RWPE2 (cell line): ENCODE measurements around the gene UBR1.
"Not testable (repeated sequence)": the region's sequence is repeated elsewhere in the genome, so short reads cannot be mapped to it uniquely, and the experiment has no call there.

Source experiments
- ATAC-seq: fragments of 200-7000 bp; cut with Tn5 transposase; 3 replicates; pipeline ENCODE4 v1.9.1; 2021; ENCODE audit warnings: low read depth
- DNase-seq: peaks from one replicate; pipeline ENCODE4 v3.0.0-alpha.2; 2020; ENCODE audit warnings: low spot score
- H3K27ac ChIP-seq: fragments of 450-650 bp; 2 replicates; pipeline ENCODE4 v1.5.1; 2017; ENCODE audit warnings: mild to moderate bottlenecking; ENCODE audit not compliant: poor library complexity, severe bottlenecking
- H3K27me3 ChIP-seq: fragments of 250-450 bp; sonication (Bioruptor Pico); 2 replicates; pipeline ENCODE4 v1.5.1; 2021; ENCODE audit warnings: mild to moderate bottlenecking, moderate library complexity; ENCODE audit not compliant: insufficient read depth, poor library complexity, severe bottlenecking
- H3K36me3 ChIP-seq: fragments of 250-450 bp; sonication (Bioruptor Pico); 2 replicates; pipeline ENCODE4 v1.5.1; 2020; ENCODE audit warnings: low read depth, mild to moderate bottlenecking, moderate library complexity
- H3K4me1 ChIP-seq: fragments of 250-450 bp; sonication (Bioruptor Pico); 2 replicates; pipeline ENCODE4 v1.5.1; 2021; ENCODE audit warnings: mild to moderate bottlenecking, moderate library complexity; ENCODE audit not compliant: insufficient read depth, poor library complexity, severe bottlenecking
- H3K4me3 ChIP-seq: fragments of 250-450 bp; sonication (Bioruptor Pico); 2 replicates; pipeline ENCODE4 v1.5.1; 2021; ENCODE audit warnings: mild to moderate bottlenecking, moderate library complexity; ENCODE audit not compliant: severe bottlenecking
- H3K9me3 ChIP-seq: fragments of 250-450 bp; sonication (Bioruptor Pico); 2 replicates; pipeline ENCODE4 v1.5.1; 2021; ENCODE audit warnings: mild to moderate bottlenecking, moderate library complexity; ENCODE audit not compliant: severe bottlenecking
- TF ChIP-seq, protein P1 (sequence below): fragments of 450-650 bp; IDR thresholded peaks from one replicate; pipeline ENCODE4 v1.5.1; 2017; ENCODE audit warnings: mild to moderate bottlenecking, moderate library complexity; ENCODE audit not compliant: poor library complexity, severe bottlenecking

The UBR1 gene

DNA sequence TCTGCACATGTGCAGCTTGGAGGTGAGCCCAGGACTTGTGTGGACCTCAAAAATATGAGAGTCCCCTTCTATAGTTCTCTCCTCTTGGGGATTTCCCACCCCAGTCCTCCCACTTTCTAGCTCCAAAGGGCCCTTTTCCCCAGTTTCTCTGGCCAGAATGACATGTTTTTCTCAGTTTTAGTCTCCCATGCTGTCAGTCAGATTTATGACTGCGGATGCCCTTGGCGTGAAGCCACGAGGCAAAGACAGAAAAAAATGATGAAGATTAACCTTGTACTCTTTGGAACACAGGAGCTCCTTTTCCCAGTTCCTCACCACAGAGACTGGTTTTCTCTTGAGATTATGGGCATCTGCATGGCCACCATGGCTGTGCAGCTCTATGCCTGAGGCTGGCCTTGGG is 113.2 kb downstream of the UBR1 start:
- H3K36me3 ChIP-seq = peaks cover 59% of the 10 kb centered on the region
- no peaks in the 10 kb centered on the region for H3K9me3 ChIP-seq
- no peaks in the 10 kb centered on the region for H3K27me3 ChIP-seq
- TF ChIP-seq, protein P1, sequence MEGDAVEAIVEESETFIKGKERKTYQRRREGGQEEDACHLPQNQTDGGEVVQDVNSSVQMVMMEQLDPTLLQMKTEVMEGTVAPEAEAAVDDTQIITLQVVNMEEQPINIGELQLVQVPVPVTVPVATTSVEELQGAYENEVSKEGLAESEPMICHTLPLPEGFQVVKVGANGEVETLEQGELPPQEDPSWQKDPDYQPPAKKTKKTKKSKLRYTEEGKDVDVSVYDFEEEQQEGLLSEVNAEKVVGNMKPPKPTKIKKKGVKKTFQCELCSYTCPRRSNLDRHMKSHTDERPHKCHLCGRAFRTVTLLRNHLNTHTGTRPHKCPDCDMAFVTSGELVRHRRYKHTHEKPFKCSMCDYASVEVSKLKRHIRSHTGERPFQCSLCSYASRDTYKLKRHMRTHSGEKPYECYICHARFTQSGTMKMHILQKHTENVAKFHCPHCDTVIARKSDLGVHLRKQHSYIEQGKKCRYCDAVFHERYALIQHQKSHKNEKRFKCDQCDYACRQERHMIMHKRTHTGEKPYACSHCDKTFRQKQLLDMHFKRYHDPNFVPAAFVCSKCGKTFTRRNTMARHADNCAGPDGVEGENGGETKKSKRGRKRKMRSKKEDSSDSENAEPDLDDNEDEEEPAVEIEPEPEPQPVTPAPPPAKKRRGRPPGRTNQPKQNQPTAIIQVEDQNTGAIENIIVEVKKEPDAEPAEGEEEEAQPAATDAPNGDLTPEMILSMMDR = no peak
- peaks cover 5% of the 10 kb centered on the region for H3K4me1 ChIP-seq
- no peak for ATAC-seq
- H3K4me3 ChIP-seq = no peak overlapping the region
- no peak overlapping the region for H3K27ac ChIP-seq
- DNase-seq = no peak

DNA sequence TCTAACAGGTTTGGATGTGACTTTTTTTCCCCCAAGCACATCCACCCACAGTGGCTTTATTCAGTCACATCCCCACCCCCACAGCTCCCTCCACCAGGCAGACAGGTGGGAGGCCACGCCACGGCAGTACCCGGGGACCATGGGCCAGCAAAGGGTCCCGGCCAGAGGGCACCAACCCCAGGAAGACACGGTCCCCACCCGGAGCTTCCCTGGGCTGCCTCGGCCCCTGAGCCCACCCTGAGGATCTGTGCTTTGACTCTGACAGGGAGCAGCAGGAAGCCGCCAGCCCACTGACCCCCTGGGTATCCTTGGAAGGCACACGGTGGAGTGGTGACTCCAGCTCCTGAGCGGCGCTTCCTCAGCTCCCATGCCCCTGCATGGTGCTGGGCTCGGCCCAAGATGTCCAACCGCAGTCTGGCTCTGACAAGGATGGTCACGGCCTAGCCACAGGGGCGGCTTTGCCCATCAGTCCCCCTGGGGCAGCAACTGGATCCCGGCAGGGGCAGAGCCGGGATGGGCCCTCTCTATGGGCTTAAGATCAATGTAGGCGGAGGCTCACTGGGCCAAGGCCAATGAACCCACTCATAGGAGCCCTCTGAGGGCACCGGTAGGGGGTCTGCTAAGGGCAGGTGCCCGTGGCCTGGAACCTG is 119.0 kb downstream of the UBR1 start:
- Histone ChIP-seq H3K36me3 (peaks cover 61% of the 10 kb centered on the region), H3K27me3 (no peaks in the 10 kb centered on the region), H3K4me3 (no peak overlapping the region), H3K9me3 (no peaks in the 10 kb centered on the region), H3K27ac (no peak overlapping the region), H3K4me1 (no peaks in the 10 kb centered on the region)
- TF ChIP-seq, protein P1 = no peak
- DNase-seq (no peak), ATAC-seq (no peak; the same call in 2 of the 3 replicates)

DNA sequence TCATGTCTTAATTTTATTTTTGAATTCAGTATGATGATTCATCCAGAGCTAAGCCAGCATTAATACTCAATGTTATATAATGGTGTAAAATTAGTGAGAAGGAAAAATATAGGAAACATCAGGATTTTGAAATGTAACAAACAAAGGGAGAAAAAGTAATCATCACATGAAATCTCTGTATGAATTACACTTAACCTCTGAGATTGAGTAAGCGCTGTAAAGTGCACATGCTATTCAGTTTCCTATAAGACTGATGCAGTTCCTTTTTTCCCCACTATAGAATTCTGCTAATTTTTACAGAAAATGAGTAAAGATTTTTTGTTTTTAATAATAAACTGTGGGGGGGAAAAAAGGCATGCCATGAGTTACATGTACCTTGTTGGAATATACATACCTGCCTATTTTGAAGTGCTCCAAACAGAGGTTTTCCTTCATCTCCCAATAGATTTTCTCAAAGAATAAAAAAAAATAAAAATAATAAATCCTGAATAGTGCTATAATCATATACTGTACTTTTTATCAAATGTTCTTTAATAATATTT is 121.3 kb downstream of the UBR1 start:
- peaks cover 69% of the 10 kb centered on the region for H3K36me3 ChIP-seq
- H3K27me3 ChIP-seq = no peaks in the 10 kb centered on the region
- no peaks in the 10 kb centered on the region for H3K9me3 ChIP-seq
- no peaks in the 10 kb centered on the region for H3K4me1 ChIP-seq
- TF ChIP-seq, protein P1 = peak; percentile 20
- peak; percentile 61; the same call in 2 of the 3 replicates for ATAC-seq
- no peak for DNase-seq
- H3K27ac ChIP-seq = no peak overlapping the region
- no peak overlapping the region for H3K4me3 ChIP-seq

DNA sequence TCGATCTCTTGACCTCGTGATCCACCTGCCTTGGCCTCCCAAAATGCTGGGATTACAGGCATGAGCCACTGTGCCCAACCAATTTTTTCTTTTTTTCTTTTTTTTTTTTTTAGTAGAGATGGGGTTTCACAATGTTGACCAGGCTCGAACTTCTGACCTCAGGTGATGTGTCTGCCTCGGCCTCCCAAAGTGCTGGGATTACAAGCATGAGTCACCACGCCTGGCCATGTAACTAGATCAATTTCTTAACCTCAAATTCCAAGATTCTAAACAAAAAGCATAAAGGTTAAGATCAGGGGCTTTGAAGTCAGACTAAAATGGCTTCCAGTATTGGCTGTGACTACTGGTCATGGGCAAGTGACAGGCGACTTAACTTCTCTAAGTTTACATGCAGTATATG is 126.7 kb downstream of the UBR1 start:
- H3K27ac ChIP-seq = not testable (repeated sequence)
- peaks cover 87% of the 10 kb centered on the region for H3K36me3 ChIP-seq
- ATAC-seq = peak; percentile 52; the same call in 2 of the 3 replicates

DNA sequence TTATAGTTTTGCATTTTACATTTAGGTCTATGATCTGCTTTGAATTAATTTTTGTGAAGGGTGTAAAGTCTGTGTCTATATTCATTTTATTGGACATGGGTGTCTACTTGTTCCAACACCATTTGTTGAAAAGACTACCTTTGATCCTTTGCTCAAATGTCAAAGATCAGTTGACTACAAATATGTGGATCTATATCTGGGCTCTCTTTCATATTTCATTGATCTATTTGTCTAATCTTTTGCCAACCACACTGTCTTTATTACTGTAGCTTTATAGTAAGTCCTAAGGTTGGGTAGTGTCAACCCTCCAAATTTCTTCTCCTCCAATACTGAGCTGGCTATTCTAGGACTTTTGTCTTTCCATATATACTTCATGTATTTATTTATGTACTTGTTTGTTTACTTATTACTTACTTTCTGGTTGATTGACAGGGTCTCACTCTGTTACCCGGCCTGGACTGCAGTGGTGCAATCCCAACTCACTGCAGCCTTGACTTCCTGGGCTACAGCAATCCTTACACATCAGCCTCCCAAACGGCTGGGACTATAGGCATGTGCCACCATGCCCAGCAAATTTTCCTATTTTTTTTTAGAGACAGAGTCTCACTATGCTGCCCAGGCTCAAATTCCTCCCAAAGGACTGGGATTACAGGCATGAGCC is 131.5 kb downstream of the UBR1 start:
- H3K9me3 ChIP-seq = no peaks in the 10 kb centered on the region
- DNase-seq (no peak), ATAC-seq (no peak)
- H3K36me3 ChIP-seq = peaks cover 87% of the 10 kb centered on the region
- TF ChIP-seq, protein P1 = no peak
- peaks cover 4% of the 10 kb centered on the region for H3K4me1 ChIP-seq
- H3K4me3 ChIP-seq = no peak overlapping the region
- H3K27ac ChIP-seq = no peak overlapping the region
- H3K27me3 ChIP-seq = no peaks in the 10 kb centered on the region

More for the DNA sequence above, 126.7 kb downstream of the UBR1 start:
- not testable (repeated sequence) for H3K4me3 ChIP-seq, H3K4me1 ChIP-seq, H3K27me3 ChIP-seq, DNase-seq, H3K9me3 ChIP-seq
